Upper lobe of left lung (tissue), 6 donors: ENCODE measurements around the gene ADRA2C. TPM values are rescaled to one million over a fixed set of nuclear protein-coding genes. Genes with fewer than 3 reads are reported as not detected.

Source experiments
- ATAC-seq, 2 donors: fragments of 200-7000 bp; cut with Tn5 transposase; one replicate each; pipeline ENCODE4 v1.9.1; 2022; ENCODE audit warnings: mild to moderate bottlenecking in 2 of 2, moderate library complexity in 2 of 2; ENCODE audit not compliant: low FRiP score in 2 of 2
- DNase-seq, 2 donors: peaks; one replicate each; pipeline ENCODE4 v3.0.0-alpha.2; 2019 to 2020
- H3K27ac ChIP-seq, 4 donors: fragments of 200-600 bp; sonication (generic); one replicate each; pipeline ENCODE4 v1.5.1; 2016 to 2019
- H3K27me3 ChIP-seq, 4 donors: fragments of 200-600 bp; sonication (generic); one replicate each; pipeline ENCODE4 v1.5.1; 2017 to 2019
- H3K36me3 ChIP-seq, 4 donors: fragments of 200-600 bp; sonication (generic); one replicate each; pipeline ENCODE4 v1.5.1; 2016 to 2019
- H3K4me1 ChIP-seq, 4 donors: fragments of 200-600 bp; sonication (generic); one replicate each; pipeline ENCODE4 v1.5.1; 2018 to 2019
- H3K4me3 ChIP-seq, 4 donors: fragments of 200-600 bp; sonication (generic); one replicate each; pipeline ENCODE4 v1.5.1; 2017 to 2019; ENCODE audit warnings: mild to moderate bottlenecking in 2 of 4, moderate library complexity in 1 of 4
- H3K9me3 ChIP-seq, 4 donors: fragments of 200-600 bp; sonication (generic); one replicate each; pipeline ENCODE4 v1.5.1; 2018 to 2019
- EP300 ChIP-seq, 4 donors: sonication (generic); formaldehyde crosslinking; IDR thresholded peaks; one replicate each; pipeline ENCODE4 v1.5.1; 2017; ENCODE audit warnings: antibody characterized with exemption in 4 of 4, control low read depth in 2 of 4
- POLR2A ChIP-seq, 4 donors: fragments of 450-650 bp; IDR thresholded peaks; one replicate each; pipeline ENCODE4 v1.5.1; 2016 to 2017; ENCODE audit warnings: antibody characterized with exemption in 4 of 4, mild to moderate bottlenecking in 2 of 4
- POLR2AphosphoS5 ChIP-seq, 2 donors: sonication (generic); formaldehyde crosslinking; IDR thresholded peaks; one replicate each; pipeline ENCODE4 v1.5.1; 2017; ENCODE audit warnings: antibody characterized with exemption in 2 of 2
- WGBS, 2 donors: methylation state at CpG; one replicate each; pipeline ENCODE4 v1.1.5; 2017 to 2018; 5-methylcytosine and 5-hydroxymethylcytosine counted together
- total RNA-seq, 6 donors: library from RNA; depleted of rRNA in 4 of 6; stranded (reverse); fragments of >200 nt in 4 of 6; gene quantifications; one replicate each; pipeline versions ENCODE4 v1.1.0 to v1.2.1, GENCODE V29; 2016 to 2021
- TF ChIP-seq, protein P1 (sequence below), 6 experiments: fragments of 450-650 bp in 4 of 6; fragments of 200-600 bp in 2 of 6; sonication (generic) in 2 of 6; IDR thresholded peaks; one replicate each; pipeline ENCODE4 v1.5.1; 2016 to 2019; ENCODE audit warnings: antibody characterized with exemption in 6 of 6
- donor health status: DM: no; HTN: no; CAD: no; lungs with moderate emphysema.
- donor health status: DM: no; HTN: yes; CAD: no; lungs with severe emphysema.

ADRA2C gene
- total RNA-seq, 6 donors from 2014 or later = 1.2 to 6.3 (median 2.2) TPM

DNA sequence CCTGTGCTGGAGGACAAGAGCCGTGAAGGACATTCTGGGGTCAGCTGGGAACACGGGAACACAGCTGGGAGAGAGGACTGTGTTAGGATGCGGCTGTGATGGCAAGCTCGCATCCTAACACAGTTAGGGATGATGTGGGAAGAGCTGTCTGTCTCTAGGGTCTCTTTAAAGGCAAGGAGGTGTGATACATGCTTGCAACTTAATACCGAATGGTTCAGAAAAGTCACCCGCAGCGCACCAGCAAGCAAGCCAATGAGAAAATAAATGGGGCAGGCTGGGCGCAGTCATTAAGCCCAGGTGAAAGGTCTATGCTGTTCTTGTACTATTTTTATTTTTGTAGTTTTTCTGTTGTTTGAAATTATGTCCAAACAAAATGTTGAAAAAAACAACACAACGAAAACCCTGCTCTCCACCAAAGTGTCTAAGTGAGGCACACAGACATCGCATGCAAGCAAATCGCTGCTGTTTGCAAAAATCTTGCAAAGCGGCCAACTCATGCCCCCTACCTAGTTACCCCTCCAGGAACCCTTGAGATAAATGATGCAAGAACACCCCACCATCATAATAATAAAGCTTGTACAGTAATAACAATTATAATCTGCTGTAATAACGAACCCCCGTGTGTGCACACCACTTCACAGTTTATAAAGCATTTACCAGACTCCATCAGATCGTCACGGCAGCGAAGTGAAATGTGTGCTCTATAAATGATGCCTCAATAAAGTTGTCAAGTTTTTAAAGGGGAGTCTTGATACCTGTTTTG is 17.9 kb upstream of the ADRA2C start:
- Histone ChIP-seq H3K36me3 (no peaks in the 10 kb centered on the region), H3K27ac (no peak overlapping the region), H3K9me3 (no peaks in the 10 kb centered on the region), H3K4me3 (no peak overlapping the region), H3K4me1 (peaks cover 0 to 3% (median 0%) of the 10 kb centered on the region in 4 donors), H3K27me3 (peaks cover 0 to 16% (median 5%) of the 10 kb centered on the region in 4 donors)
- ATAC-seq (no peak), DNase-seq (no peak)
- TF ChIP-seq POLR2A (IDR thresholded peaks at IDR 0.05) = no peak
- TF ChIP-seq POLR2AphosphoS5 (IDR thresholded peaks at IDR 0.05) = no peak
- TF ChIP-seq EP300 (IDR thresholded peaks at IDR 0.05) = no peak
- TF ChIP-seq, protein P1, sequence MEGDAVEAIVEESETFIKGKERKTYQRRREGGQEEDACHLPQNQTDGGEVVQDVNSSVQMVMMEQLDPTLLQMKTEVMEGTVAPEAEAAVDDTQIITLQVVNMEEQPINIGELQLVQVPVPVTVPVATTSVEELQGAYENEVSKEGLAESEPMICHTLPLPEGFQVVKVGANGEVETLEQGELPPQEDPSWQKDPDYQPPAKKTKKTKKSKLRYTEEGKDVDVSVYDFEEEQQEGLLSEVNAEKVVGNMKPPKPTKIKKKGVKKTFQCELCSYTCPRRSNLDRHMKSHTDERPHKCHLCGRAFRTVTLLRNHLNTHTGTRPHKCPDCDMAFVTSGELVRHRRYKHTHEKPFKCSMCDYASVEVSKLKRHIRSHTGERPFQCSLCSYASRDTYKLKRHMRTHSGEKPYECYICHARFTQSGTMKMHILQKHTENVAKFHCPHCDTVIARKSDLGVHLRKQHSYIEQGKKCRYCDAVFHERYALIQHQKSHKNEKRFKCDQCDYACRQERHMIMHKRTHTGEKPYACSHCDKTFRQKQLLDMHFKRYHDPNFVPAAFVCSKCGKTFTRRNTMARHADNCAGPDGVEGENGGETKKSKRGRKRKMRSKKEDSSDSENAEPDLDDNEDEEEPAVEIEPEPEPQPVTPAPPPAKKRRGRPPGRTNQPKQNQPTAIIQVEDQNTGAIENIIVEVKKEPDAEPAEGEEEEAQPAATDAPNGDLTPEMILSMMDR (IDR thresholded peaks at IDR 0.05) = no peak
- WGBS, 2 donors = 64 to 65% methylated on average over 17 of the region's 17 CpGs

DNA sequence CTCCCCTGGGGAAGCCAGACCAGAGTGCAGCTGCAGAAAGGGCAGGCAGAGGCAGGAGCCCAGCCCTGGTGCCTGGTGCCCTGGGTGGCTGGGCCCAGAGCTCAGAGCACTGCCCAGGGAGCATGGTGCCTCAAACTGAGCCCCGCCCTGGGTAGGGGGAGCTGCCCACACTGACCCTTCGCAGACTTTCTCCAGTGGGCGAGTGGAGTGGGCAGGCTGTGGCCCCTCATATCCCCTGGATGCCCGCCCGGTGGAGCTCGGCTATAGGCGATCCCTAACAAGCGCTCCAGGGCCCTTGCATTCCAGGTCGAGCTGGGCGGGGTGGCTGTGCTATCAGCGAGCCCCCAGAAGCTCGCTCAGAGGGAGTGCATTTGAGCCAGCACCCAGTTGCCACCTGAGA is 17.1 kb upstream of the ADRA2C start:
- WGBS, 2 donors = 86% methylated on average over 7 of the region's 12 CpGs; no CpG with 5 or more reads in 1 of the 2 donors
- Histone ChIP-seq H3K27ac (no peak overlapping the region), H3K9me3 (no peaks in the 10 kb centered on the region), H3K27me3 (peaks cover 0 to 10% (median 5%) of the 10 kb centered on the region in 4 donors), H3K36me3 (no peaks in the 10 kb centered on the region), H3K4me1 (peaks cover 0 to 3% (median 0%) of the 10 kb centered on the region in 4 donors), H3K4me3 (no peak overlapping the region)
- ATAC-seq = no peak
- peak in 1 of 2 donors; percentile 69 for DNase-seq
- TF ChIP-seq POLR2AphosphoS5 (IDR thresholded peaks at IDR 0.05) (no peak), POLR2A (IDR thresholded peaks at IDR 0.05) (no peak), EP300 (IDR thresholded peaks at IDR 0.05) (no peak)
- TF ChIP-seq, protein P1 (IDR thresholded peaks at IDR 0.05) = no peak

DNA sequence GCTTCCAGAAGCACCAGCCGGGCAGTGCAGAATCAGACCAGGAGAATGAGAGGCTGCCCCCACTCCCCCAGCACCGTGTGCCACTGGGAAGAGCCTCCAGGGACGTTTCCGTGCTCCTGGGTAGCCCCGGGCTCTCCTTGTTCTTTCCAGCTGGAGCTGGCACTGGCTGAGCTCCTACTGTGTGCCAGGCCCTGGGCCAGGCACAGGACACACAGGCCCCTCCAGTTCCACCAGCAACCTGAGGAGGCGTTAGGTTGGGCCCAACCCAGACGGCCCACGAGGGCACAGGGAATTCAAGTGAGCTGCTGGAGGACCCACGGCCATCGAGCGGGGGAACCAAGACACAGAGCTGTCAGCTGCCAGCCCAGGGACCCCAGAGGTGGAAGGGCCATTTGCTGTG is 15.9 kb upstream of the ADRA2C start:
- no peak overlapping the region for H3K27ac ChIP-seq
- DNase-seq (peak in 1 of 2 donors; percentile 50), ATAC-seq (no peak)
- peaks cover 0 to 5% (median 1%) of the 10 kb centered on the region in 4 donors for H3K27me3 ChIP-seq
- no peaks in the 10 kb centered on the region for H3K9me3 ChIP-seq
- H3K36me3 ChIP-seq = no peaks in the 10 kb centered on the region
- TF ChIP-seq, protein P1 (IDR thresholded peaks at IDR 0.05) = no peak
- TF ChIP-seq POLR2AphosphoS5 (IDR thresholded peaks at IDR 0.05) (no peak), POLR2A (IDR thresholded peaks at IDR 0.05) (no peak), EP300 (IDR thresholded peaks at IDR 0.05) (no peak)
- H3K4me1 ChIP-seq = no peaks in the 10 kb centered on the region
- H3K4me3 ChIP-seq = no peak overlapping the region
- 40 to 67% methylated on average over 1 to 11 of the region's 11 CpGs for WGBS, 2 donors

DNA sequence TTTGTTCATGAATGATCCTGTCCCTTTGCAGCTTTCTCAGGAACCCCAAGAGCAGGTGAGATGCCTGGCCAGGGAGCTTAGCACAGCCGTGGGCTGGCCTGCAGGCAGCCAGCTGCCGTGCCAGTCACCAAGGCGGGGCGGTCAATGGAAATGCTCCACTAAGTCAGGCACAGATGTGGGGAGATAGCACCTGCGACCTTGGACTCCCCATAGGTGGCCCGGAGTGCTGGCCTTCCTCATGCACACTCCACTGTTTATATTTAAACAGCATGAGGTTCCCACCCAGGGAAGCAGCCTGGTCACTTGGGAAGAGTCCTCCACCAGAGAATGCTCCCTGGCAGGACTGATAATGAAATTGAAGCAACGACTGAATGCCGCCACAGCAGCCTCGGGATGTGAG is 14.2 kb upstream of the ADRA2C start:
- WGBS, 2 donors = 70 to 81% methylated on average over 8 to 9 of the region's 9 CpGs
- peaks cover 0 to 5% (median 0%) of the 10 kb centered on the region in 4 donors for H3K27me3 ChIP-seq
- TF ChIP-seq, protein P1 (IDR thresholded peaks at IDR 0.05) = no peak
- TF ChIP-seq POLR2A (IDR thresholded peaks at IDR 0.05) (no peak), POLR2AphosphoS5 (IDR thresholded peaks at IDR 0.05) (no peak), EP300 (IDR thresholded peaks at IDR 0.05) (no peak)
- H3K4me1 ChIP-seq = no peaks in the 10 kb centered on the region
- H3K27ac ChIP-seq = no peak overlapping the region
- H3K36me3 ChIP-seq = no peaks in the 10 kb centered on the region
- DNase-seq (no peak), ATAC-seq (no peak)
- no peak overlapping the region for H3K4me3 ChIP-seq
- H3K9me3 ChIP-seq = no peaks in the 10 kb centered on the region
